A673 (cell line): ENCODE results near the gene MAPK8. TPM values are rescaled to one million over a fixed set of nuclear protein-coding genes. Genes with fewer than 3 reads are reported as not detected.
"Not testable (repeated sequence)": the region's sequence is repeated elsewhere in the genome, so short reads cannot be mapped to it uniquely, and the experiment has no call there.

ENCODE experiments used
- BruUV-seq: library from RNA; stranded (reverse); fragments of 400-500 nt; replicated peaks from 2 replicates; lab custom pipeline; 2021; lab: Mats Ljungman, UMichigan
- CTCF ChIA-PET: fragments of 300-600 bp; sonication (Branson Sonifier 250); formaldehyde crosslinking; loops from one replicate; lab custom pipeline; 2022; ENCODE audit warnings: antibody characterized with exemption; lab: Charles Lee
- POLR2A ChIA-PET: fragments of 300-600 bp; sonication (Branson Sonifier 250); formaldehyde crosslinking; loops from one replicate; lab custom pipeline; 2022; ENCODE audit warnings: antibody characterized with exemption; ENCODE audit not compliant: low non-redundant PET; lab: Charles Lee
- DNase-seq: peaks from one replicate; pipeline ENCODE4 v3.0.0-alpha.2; 2015; ENCODE audit warnings: low spot score
- H3K27ac ChIP-seq: fragments of 200-600 bp; sonication (generic); 2 replicates; pipeline ENCODE4 v1.5.1; 2016; ENCODE audit warnings: mixed run types, low read depth, mild to moderate bottlenecking, mixed read lengths, antibody characterized with exemption, low read length; ENCODE audit not compliant: poor library complexity, severe bottlenecking
- H3K27me3 ChIP-seq: fragments of 200-600 bp; sonication (generic); replicated peaks from 2 replicates; pipeline ENCODE4 v1.6.1; 2017; ENCODE audit warnings: mixed run types, low read depth, mild to moderate bottlenecking, mixed read lengths, antibody characterized with exemption, low read length; ENCODE audit not compliant: insufficient read depth, poor library complexity
- H3K36me3 ChIP-seq: fragments of 200-600 bp; sonication (generic); 2 replicates; pipeline ENCODE4 v1.6.1; 2016; ENCODE audit warnings: mixed run types, mild to moderate bottlenecking, mixed read lengths, antibody characterized with exemption, low read length; ENCODE audit not compliant: insufficient read depth, poor library complexity, severe bottlenecking
- H3K4me1 ChIP-seq: fragments of 200-600 bp; sonication (generic); 2 replicates; pipeline ENCODE4 v1.6.1; 2017; ENCODE audit warnings: mixed run types, mild to moderate bottlenecking, mixed read lengths, antibody characterized with exemption, low read length; ENCODE audit not compliant: insufficient read depth, poor library complexity, severe bottlenecking
- H3K4me3 ChIP-seq: fragments of 200-600 bp; sonication (generic); 2 replicates; pipeline ENCODE4 v1.5.1; 2016; ENCODE audit warnings: low read depth, mixed run types, mild to moderate bottlenecking, mixed read lengths, low read length; ENCODE audit not compliant: poor library complexity, severe bottlenecking
- H3K9me3 ChIP-seq: fragments of 200-600 bp; sonication (generic); 2 replicates; pipeline ENCODE4 v1.6.1; 2016; ENCODE audit warnings: mixed run types, low read depth, mild to moderate bottlenecking, mixed read lengths, antibody characterized with exemption, low read length; ENCODE audit not compliant: poor library complexity, severe bottlenecking
- CTCF ChIP-seq: fragments of 300-800, 200-600 bp; sonication (generic); conservative IDR thresholded peaks from 2 replicates; pipeline ENCODE4 v1.5.1; 2017; ENCODE audit warnings: low read depth, mild to moderate bottlenecking, antibody characterized with exemption, low read length, moderate library complexity, mixed read lengths
- EZH2 ChIP-seq: fragments of 200-600 bp; sonication (generic); IDR thresholded peaks from 2 replicates; pipeline ENCODE4 v1.6.1; 2017; ENCODE audit warnings: borderline replicate concordance, low read depth, mild to moderate bottlenecking, mixed read lengths, antibody characterized with exemption, low read length; ENCODE audit not compliant: poor library complexity, severe bottlenecking
- intact Hi-C: fragments of 100-400 bp; cut with micrococcal nuclease; formaldehyde crosslinking; loops from one replicate; pipeline ENCODE4 v1.10.0; 2022; ENCODE audit not compliant: unreplicated experiment
- total RNA-seq: library from RNA; stranded (reverse); gene quantifications from 2 replicates; pipeline ENCODE4 v1.2.3, GENCODE V29; 2021

MAPK8 gene
- total RNA-seq, 1 experiment from 2014 or later, result 52.0 TPM

GRCh38 chr10:48417374-48417773, 110.9 kb downstream of the MAPK8 start:
- intact Hi-C loops, result no loop called here
- no peak for TF ChIP-seq CTCF
- TF ChIP-seq EZH2, result no peak
- Histone ChIP-seq H3K4me1 (no peaks in the 10 kb centered on the region), H3K36me3 (peaks cover 7% of the 10 kb centered on the region), H3K9me3 (peaks cover 8% of the 10 kb centered on the region), H3K4me3 (no peak overlapping the region), H3K27me3 (no peaks in the 10 kb centered on the region), H3K27ac (no peak overlapping the region)
- ChIA-PET CTCF (no interaction called here), POLR2A (no interaction called here)
- no peak for DNase-seq
- no TSS peak for BruUV-seq

- no peak for DNase-seq
- H3K9me3 ChIP-seq, result no peaks in the 10 kb centered on the region
- H3K36me3 ChIP-seq, result no peaks in the 10 kb centered on the region
- H3K27me3 ChIP-seq, result no peaks in the 10 kb centered on the region
- intact Hi-C loops, result no loop called here
- ChIA-PET POLR2A (no interaction called here), CTCF (no interaction called here)
- no peaks in the 10 kb centered on the region for H3K4me1 ChIP-seq
- H3K27ac ChIP-seq, result no peak overlapping the region
- no TSS peak for BruUV-seq
- H3K4me3 ChIP-seq, result no peak overlapping the region
- TF ChIP-seq EZH2 (no peak), CTCF (no peak)
These were observed 111.8 kb downstream of the MAPK8 start for GRCh38 chr10:48418189-48418788.

- TF ChIP-seq CTCF (no peak), EZH2 (no peak)
- intact Hi-C loops, result no loop called here
- H3K27me3 ChIP-seq, result no peaks in the 10 kb centered on the region
- H3K27ac ChIP-seq, result no peak overlapping the region
- no peak for DNase-seq
- CTCF ChIA-PET, result no interaction called here
- BruUV-seq, result no TSS peak
- no peaks in the 10 kb centered on the region for H3K9me3 ChIP-seq
- no peaks in the 10 kb centered on the region for H3K4me1 ChIP-seq
- POLR2A ChIA-PET, result no interaction called here
- no peak overlapping the region for H3K4me3 ChIP-seq
- no peaks in the 10 kb centered on the region for H3K36me3 ChIP-seq
These were observed 113.2 kb downstream of the MAPK8 start for GRCh38 chr10:48419714-48420113.

GRCh38 chr10:48421862-48422261, 115.4 kb downstream of the MAPK8 start:
- POLR2A ChIA-PET, H3K4me3 ChIP-seq, intact Hi-C loops, H3K27ac ChIP-seq, H3K9me3 ChIP-seq, BruUV-seq, H3K4me1 ChIP-seq, CTCF ChIA-PET, H3K36me3 ChIP-seq, DNase-seq, H3K27me3 ChIP-seq: not testable (repeated sequence)
